NCI-H146 treated with DMSO at 0.1 percent for 48 hours (cell line): ENCODE data around the gene CRTC1.

Experiments used
- DNase-seq: peaks from one replicate; lab custom pipeline; 2025; ENCODE audit not compliant: unreplicated experiment; lab: John Stamatoyannopoulos, UW

Gene CRTC1

DNA sequence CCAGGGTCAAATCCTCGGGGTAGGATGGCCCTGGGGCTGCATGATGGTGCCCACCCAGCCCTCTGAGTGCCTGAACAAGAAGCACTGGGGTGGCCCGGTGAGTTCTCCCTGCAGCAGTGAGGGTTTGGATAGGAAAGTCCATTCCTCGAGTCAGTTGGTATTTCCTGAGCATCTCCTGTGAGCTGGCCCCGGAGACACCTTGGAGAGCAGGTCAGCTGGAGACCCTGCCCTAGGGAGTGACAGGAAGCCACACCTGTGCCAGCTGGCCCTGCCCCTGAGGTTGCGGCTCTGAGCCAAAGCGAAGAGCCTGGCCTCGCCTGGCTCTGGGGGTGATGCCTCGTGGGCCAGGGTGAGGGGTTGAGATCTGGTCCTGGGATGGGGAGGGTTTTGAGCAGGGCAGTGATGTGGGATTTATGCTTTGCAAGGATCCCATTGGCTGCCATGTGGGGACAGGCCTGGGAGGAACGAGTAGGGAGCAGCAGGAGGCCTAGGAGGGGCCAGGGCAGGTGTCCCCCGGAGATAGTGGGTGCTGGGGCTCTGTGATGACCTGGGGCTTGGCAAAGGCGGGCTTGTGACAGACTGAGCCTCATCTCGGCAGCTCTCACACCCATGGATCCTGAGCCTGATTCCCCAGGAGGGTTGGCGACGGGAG, 16.0 kb downstream of the CRTC1 start:
- DNase-seq, result no peak

DNA sequence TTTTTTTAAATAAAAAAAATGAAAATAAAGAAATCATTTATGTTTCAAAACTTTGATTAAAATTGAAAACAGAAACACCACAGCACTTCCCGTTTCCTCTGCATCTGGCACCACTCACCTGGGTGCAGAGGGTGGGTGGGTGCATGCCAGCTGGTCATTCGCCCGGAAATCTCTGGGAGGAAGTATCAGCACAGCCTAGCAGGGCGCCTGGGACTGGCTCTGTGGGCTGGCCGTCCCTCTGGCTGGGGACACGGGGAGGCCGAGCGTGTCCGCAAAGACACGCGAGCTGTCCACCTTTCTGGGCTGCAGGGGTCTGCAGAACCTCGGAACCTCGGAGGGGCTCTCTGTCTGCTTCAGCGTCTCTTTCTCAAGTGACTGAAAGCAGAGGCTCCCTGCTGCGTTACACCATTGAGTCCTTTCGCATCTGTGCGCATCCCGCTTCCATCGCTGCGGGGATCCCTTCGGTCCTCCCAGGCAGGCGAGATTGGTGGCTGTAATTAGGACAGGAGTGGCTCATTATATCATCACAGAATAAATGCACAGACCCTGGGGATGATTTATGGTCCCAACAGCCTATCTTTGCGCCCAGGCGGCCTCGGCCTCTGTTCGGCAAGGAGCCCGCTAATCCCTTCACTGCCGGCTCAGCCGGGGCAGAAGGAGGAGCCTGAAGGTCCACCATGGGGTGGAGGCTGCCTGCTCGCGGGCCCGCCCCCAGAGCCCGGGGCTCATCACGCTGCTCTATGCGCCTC, 17.2 kb downstream of the CRTC1 start:
- DNase-seq, result peak; percentile 21

DNA sequence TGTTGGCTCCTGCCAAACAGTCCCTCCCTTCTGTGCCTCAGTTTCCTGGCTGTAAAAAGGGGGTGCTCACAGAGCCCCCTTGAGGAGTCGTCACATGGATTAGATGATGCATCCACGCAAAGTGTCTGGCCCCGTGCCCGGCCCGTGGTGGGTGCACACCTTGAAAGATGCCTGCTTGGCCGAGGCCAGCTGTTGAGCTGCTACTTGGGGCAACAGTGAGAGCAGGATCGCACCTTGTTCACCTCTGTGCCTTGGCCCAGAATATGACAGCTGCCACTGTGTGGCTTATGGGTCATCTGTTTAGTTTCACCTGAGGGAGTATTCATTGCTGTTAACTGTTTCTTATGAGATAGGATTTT, 17.7 kb downstream of the CRTC1 start:
- no peak for DNase-seq

DNA sequence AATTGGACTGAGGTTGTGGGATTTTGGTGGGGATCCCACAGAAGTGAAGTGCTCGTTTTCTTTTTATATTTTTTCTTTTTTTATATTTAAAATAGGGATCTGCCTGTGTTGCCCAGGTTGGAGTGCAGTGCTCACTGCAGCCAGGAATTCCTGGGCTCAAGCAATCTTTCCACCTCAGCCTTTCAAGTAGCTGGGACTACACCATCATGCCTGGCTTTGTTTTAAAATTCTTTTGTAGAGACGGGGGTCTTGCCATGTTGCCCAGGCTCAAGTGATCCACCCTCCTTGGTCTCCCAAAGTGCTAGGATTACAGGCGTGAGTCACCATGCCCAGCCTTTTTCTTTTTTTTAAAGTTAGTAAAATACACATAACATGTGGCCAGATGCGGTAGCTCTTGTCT, 20.6 kb downstream of the CRTC1 start:
- no peak for DNase-seq

GRCh38 chr19:18704971-18705370, 21.5 kb downstream of the CRTC1 start:
- DNase-seq, result no peak

DNA sequence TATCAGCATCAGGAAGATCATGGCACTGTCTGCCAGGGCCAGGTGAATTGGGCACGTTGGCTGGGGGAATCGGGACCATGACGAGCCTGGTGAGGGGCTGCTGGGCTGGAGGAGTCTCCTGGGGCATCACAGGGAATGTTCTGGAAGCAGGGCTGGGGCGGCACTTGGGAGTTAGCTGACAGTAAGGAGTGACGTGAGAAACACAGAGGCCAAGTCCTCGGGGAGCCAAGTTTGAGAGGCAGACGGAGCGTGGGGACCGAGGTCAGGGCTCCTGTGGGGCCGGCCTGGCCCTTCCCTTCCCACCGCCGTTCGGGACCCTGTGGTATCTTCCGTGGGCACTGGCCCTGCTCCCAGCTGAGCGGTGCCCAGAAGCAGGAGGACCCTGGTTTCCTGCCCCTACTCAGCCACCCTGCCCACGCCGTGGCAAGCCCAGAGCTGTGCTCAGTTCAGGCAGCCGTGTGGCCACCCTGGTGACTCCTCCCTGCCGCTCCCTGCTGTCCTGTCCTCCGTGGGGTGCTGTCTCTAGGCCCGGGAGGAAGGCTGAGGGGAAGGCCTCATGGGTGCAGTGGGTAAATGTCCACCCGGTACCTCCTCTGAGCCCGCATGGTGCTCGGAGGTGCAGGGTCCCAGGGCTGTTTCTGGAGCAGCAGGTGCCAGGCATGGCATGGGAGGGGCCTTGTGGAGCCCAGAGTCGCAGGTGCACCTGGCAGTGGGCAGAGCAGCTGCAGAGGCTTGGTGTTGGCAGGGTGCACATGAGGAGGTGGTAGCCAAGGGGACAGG, 25.2 kb downstream of the CRTC1 start:
- DNase-seq, result no peak

GRCh38 chr19:18709546-18709945, 26.1 kb downstream of the CRTC1 start:
- no peak for DNase-seq

DNA sequence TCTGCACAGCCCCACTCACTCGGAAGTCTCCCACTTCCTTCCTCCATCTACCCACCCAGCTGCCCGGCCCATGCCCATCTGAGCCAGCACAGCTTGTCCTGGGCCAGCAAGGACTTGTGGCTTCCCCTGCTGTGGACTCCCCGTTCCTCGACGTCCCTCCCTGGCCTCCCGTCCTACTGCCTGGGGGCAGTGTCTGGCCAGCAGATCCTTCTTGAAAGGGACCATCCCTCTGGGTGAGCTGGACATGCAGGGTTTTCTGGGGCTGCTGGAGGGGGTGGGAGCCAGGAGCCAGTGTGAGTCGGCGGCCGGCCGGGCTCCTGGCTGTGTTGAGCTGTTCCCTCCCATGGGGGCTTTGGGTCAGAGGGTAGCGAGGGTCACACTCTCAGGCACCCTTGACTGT, 26.7 kb downstream of the CRTC1 start:
- DNase-seq, result no peak

DNA sequence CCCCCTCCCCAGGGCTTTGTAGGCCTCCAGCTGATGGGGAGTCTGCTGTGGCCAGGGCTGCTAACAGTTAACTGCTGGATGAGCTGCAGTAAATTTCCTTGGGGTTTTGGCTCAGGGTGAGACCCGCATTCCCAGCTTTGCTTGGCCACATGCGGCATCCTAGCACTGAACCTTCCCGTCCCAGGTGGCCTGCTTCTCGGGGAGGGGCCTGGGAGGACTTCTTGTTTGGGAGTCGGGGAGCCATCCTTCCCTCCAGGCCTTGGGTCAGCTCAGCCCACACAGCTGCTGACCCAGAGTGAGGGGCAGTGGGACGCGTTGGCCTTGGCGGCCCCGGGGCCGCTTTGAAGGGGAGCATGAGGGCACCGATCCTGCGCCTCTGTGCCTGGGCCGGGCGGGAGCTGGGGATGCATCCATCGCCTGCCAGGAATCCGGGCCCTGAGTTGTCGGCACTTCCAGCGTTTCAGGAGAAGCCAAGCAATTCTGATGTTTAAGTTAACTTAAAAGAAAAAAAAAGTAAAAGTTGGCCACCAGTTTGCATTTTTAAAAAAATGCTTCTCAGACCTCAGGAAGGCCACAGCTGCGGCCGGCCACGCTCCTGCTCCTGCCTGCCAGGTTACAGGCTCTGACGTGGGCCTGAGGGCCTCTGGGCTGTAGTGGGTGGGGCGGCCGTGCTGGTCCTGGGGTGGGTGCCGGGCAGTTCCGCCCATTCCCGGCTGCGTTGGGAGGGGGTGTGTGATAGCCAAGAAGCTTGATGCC, 27.7 kb downstream of the CRTC1 start:
- DNase-seq, result no peak

DNA sequence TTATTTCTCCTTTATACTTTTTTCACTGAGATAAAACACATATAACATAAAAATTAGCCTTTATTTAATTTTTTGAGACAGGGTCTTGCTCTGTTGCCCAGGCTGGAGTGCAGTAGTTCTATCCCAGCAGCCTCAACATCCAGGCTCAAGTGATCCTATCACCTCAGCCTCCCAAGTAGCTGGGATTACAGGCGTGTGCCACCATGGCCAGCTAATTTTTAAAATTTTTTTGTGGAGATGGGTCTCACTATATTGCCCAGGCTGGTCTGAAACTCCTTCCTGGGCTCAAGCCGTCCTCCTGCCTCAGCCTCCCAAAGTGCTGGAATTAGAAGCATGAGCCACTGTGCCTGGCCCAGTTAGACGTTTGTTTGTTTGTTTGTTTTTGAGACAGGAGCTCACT, 28.4 kb downstream of the CRTC1 start:
- no peak for DNase-seq

GRCh38 chr19:18712981-18713380, 29.5 kb downstream of the CRTC1 start:
- DNase-seq, result no peak

DNA sequence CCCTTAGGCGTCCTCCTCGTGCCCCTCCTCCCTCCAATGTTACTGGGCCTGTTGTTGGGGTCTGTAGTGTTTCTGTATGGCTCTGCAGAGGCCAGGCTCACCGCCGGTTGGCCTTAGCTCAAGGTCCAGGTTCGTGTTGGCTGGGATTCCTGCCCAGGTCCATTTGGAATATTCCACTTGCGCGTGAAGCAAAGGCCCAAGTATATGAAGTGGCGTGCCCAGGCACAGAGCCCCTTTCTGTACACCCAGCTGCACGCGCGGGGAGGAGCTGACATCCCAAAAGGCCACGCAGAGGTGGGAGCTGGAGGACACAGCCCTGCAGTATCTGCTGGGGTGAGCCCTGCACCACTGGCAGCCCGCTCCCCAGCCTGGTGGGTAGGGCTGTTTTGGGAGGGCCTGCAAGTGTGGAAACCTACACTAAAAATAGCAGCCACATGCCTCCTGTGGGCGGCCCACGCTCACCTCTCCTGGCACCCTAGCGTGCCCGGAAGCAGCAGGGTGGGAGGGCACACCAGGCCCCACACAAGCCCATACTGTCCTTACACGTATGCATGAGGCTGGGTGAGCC, 30.2 kb downstream of the CRTC1 start:
- DNase-seq, result no peak

- no peak for DNase-seq
Observed at GRCh38 chr19:18715416-18715815, 31.9 kb downstream of the CRTC1 start.

DNA sequence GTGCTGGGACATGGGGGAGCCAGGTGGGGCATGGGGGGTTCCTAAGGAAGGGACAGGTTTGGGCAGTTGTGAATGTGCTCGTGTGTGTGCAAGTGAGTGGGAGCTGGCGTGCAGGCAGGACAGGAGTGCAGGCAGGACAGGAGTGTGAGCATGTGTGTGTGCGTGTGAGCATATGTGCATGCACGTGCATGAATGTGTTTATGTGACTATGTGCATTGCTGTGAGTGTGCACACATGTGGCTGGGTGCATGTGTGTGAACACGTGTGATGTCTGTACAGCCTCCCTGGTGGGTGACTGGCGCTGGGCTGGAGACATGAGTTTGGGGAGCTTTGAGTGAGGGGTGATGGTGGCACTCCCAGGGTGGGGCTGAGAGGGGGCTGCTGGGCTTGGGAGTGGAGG, 33.4 kb downstream of the CRTC1 start:
- no peak for DNase-seq

DNA sequence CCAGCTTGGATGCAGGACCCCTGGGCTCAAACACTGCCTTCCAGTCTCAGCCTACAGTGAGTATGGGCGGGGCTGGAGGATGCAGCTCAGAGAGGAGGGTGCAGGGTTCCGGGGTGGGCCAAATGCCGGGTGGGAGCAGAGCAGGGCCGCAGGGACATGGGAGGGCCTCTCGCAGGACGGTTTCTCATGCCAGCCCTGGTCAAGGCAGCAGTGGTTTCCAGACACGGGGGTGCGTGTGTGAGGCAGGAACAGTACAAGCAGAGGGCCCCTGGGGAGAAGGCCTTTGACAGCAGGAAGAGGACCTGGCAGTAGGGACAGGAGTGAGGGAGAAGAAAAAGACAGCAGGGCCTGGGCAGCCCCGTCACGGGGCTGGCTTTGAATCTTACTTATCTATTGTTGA, 34.1 kb downstream of the CRTC1 start:
- no peak for DNase-seq

DNA sequence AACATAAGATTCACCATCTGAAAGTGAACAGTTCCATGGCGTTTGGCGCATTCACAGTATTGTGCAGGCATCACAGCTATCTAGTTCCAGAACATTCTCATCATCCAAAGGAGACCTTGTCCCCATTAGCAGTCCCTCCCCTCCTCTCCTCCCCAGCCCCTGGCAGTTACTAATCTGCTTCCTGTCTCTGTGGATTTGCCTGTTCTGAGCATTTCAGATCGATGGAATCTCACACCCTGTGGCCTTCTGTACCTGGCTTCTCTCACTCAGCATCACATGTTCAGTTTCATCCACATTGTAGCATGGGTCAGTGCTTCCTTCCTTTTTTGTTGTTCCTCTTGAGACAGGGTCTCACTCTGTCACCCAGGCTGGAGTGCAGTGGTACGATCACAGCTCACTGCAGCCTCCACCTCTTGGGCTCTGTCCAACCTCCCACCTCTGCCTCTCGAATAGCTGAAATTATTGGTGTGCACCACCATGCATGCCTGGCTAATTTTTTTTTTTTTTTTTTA, 34.6 kb downstream of the CRTC1 start:
- no peak for DNase-seq

DNA sequence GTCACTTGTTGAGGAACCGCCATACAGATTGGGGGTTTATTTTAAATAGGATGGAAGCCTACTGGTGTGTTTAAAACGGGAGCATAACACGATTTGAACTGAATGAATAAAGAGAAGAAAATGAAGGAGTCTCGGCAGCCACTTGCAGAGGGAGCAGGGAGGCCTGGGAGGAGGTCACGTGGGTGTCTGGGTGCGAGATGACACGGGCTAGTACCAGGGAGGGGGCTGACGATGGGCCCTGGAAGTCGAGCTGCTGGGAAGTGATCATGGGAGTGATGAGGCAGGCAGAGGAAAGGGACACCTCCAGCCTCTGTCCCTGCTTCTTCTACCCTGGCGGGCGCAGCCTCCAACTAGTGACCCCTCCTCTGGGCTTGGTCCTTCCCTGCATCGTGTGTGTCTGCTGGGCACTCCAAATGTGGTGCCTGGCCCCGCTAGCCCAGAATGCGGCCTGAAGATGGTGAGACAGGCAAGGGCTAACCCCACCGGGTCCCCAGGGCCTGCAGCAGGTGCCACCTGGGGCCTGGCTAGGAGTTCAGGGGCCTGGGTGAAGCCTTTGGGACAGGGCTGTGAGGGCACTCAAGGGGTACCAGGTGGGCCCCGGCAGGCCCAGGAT, 35.5 kb downstream of the CRTC1 start:
- no peak for DNase-seq

GRCh38 chr19:18719541-18719940, 36.1 kb downstream of the CRTC1 start:
- DNase-seq, result no peak

DNA sequence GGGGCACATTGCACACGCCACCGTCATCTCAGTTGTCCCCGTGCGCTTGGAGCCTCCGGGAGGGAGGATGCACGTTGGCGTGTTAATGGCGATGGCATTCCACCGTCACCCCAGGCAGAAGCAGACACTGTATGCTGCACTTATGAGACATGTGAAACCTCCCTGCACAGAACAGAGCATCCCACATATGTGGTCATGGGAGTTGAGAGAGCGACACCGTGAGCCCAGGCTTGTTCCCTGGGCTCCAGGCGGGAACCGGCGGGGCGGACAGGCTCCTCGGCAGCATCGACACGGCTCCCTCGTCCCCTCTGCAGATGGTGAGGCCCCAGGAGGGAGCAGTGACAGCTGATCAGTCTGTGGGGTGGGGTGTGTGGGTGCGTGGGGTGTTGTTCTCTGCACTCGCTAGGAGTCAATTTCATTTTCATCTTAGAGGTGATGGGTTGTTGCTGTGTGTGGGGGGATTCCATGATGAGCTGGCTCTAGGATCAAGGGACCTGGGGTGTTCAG, 40.4 kb downstream of the CRTC1 start:
- DNase-seq, result no peak
